ENCODE results near the gene ATP11C. TPM values are rescaled to one million over a fixed set of nuclear protein-coding genes. Genes with fewer than 3 reads are reported as not detected.
"Not testable (repeated sequence)": the region's sequence is repeated elsewhere in the genome, so short reads cannot be mapped to it uniquely, and the experiment has no call there.

The ATP11C gene
- total RNA-seq, 1 experiment from 2014 or later, result 48.2 TPM

- no peaks in the 10 kb centered on the region for H3K9me3 ChIP-seq (replicated peaks)
- no peaks in the 10 kb centered on the region for H3K4me1 ChIP-seq
- H3K36me3 ChIP-seq, result no peaks in the 10 kb centered on the region
- H3K4me3 ChIP-seq, result no peak overlapping the region
- no peak overlapping the region for H3K27ac ChIP-seq
- DNase-seq, result no peak
- no peaks in the 10 kb centered on the region for H3K27me3 ChIP-seq
Observed at GRCh38 chrX:139902559-139902958, 30.3 kb downstream of the ATP11C start.

- Histone ChIP-seq H3K36me3 (no peaks in the 10 kb centered on the region), H3K4me1 (no peaks in the 10 kb centered on the region), H3K27me3 (no peaks in the 10 kb centered on the region), H3K27ac (no peak overlapping the region), H3K9me3 (replicated peaks) (no peaks in the 10 kb centered on the region), H3K4me3 (no peak overlapping the region)
- no peak for DNase-seq
Observed at GRCh38 chrX:139898334-139898733, 34.5 kb downstream of the ATP11C start.

GRCh38 chrX:139892512-139892911 lies 40.3 kb downstream of the ATP11C start:
- Histone ChIP-seq H3K36me3 (no peaks in the 10 kb centered on the region), H3K4me3 (no peak overlapping the region), H3K27me3 (no peaks in the 10 kb centered on the region), H3K27ac (no peak overlapping the region), H3K4me1 (no peaks in the 10 kb centered on the region), H3K9me3 (replicated peaks) (no peaks in the 10 kb centered on the region)
- no peak for DNase-seq

- Histone ChIP-seq H3K4me1 (no peaks in the 10 kb centered on the region), H3K27me3 (no peaks in the 10 kb centered on the region), H3K4me3 (no peak overlapping the region), H3K9me3 (replicated peaks) (no peaks in the 10 kb centered on the region), H3K27ac (no peak overlapping the region), H3K36me3 (no peaks in the 10 kb centered on the region)
- no peak for DNase-seq
Observed at GRCh38 chrX:139890991-139891700, 41.7 kb downstream of the ATP11C start.

GRCh38 chrX:139889760-139890159 lies 43.1 kb downstream of the ATP11C start:
- Histone ChIP-seq H3K27ac (no peak overlapping the region), H3K36me3 (no peaks in the 10 kb centered on the region), H3K4me1 (no peaks in the 10 kb centered on the region), H3K27me3 (no peaks in the 10 kb centered on the region), H3K9me3 (replicated peaks) (no peaks in the 10 kb centered on the region), H3K4me3 (no peak overlapping the region)
- DNase-seq, result no peak

- H3K27ac ChIP-seq, result no peak overlapping the region
- no peak overlapping the region for H3K4me3 ChIP-seq
- no peaks in the 10 kb centered on the region for H3K36me3 ChIP-seq
- DNase-seq, result no peak
- no peaks in the 10 kb centered on the region for H3K9me3 ChIP-seq (replicated peaks)
- no peaks in the 10 kb centered on the region for H3K27me3 ChIP-seq
- H3K4me1 ChIP-seq, result no peaks in the 10 kb centered on the region
Observed at GRCh38 chrX:139883984-139884383, 48.9 kb downstream of the ATP11C start.

GRCh38 chrX:139882299-139882698 lies 50.6 kb downstream of the ATP11C start:
- no peaks in the 10 kb centered on the region for H3K4me1 ChIP-seq
- no peak overlapping the region for H3K27ac ChIP-seq
- H3K9me3 ChIP-seq (replicated peaks), result no peaks in the 10 kb centered on the region
- H3K36me3 ChIP-seq, result no peaks in the 10 kb centered on the region
- no peak overlapping the region for H3K4me3 ChIP-seq
- no peak for DNase-seq
- no peaks in the 10 kb centered on the region for H3K27me3 ChIP-seq

- DNase-seq, result no peak
- H3K27me3 ChIP-seq, result no peaks in the 10 kb centered on the region
- no peak overlapping the region for H3K4me3 ChIP-seq
- H3K27ac ChIP-seq, result no peak overlapping the region
- H3K4me1 ChIP-seq, result no peaks in the 10 kb centered on the region
- H3K9me3 ChIP-seq (replicated peaks), result no peaks in the 10 kb centered on the region
- H3K36me3 ChIP-seq, result no peaks in the 10 kb centered on the region
Observed at GRCh38 chrX:139881572-139881971, 51.3 kb downstream of the ATP11C start.

- H3K27ac ChIP-seq, result no peak overlapping the region
- H3K27me3 ChIP-seq, result no peaks in the 10 kb centered on the region
- H3K4me1 ChIP-seq, result no peaks in the 10 kb centered on the region
- DNase-seq, result no peak
- no peak overlapping the region for H3K4me3 ChIP-seq
- no peaks in the 10 kb centered on the region for H3K9me3 ChIP-seq (replicated peaks)
- H3K36me3 ChIP-seq, result no peaks in the 10 kb centered on the region
Observed at GRCh38 chrX:139881130-139881529, 51.7 kb downstream of the ATP11C start.

GRCh38 chrX:139877710-139878414 lies 55.0 kb downstream of the ATP11C start:
- Histone ChIP-seq H3K9me3 (replicated peaks) (no peaks in the 10 kb centered on the region), H3K4me1 (no peaks in the 10 kb centered on the region), H3K27ac (no peak overlapping the region), H3K27me3 (no peaks in the 10 kb centered on the region), H3K4me3 (no peak overlapping the region), H3K36me3 (no peaks in the 10 kb centered on the region)
- DNase-seq, result no peak

GRCh38 chrX:139875841-139876240 lies 57.0 kb downstream of the ATP11C start:
- H3K27me3 ChIP-seq, result no peaks in the 10 kb centered on the region
- H3K36me3 ChIP-seq, result no peaks in the 10 kb centered on the region
- no peak overlapping the region for H3K4me3 ChIP-seq
- H3K9me3 ChIP-seq (replicated peaks), result no peaks in the 10 kb centered on the region
- no peak for DNase-seq
- H3K4me1 ChIP-seq, result no peaks in the 10 kb centered on the region
- no peak overlapping the region for H3K27ac ChIP-seq

- no peak overlapping the region for H3K27ac ChIP-seq
- no peak overlapping the region for H3K4me3 ChIP-seq
- H3K36me3 ChIP-seq, result no peaks in the 10 kb centered on the region
- no peak for DNase-seq
- H3K9me3 ChIP-seq (replicated peaks), result no peaks in the 10 kb centered on the region
- no peaks in the 10 kb centered on the region for H3K27me3 ChIP-seq
- no peaks in the 10 kb centered on the region for H3K4me1 ChIP-seq
Observed at GRCh38 chrX:139869796-139870195, 63.1 kb downstream of the ATP11C start.

- Histone ChIP-seq H3K9me3 (replicated peaks) (no peaks in the 10 kb centered on the region), H3K27me3 (no peaks in the 10 kb centered on the region), H3K36me3 (no peaks in the 10 kb centered on the region), H3K4me1 (no peaks in the 10 kb centered on the region), H3K27ac (no peak overlapping the region), H3K4me3 (no peak overlapping the region)
- DNase-seq, result no peak
Observed at GRCh38 chrX:139864640-139865039, 68.2 kb downstream of the ATP11C start.

GRCh38 chrX:139862208-139862607 lies 70.6 kb downstream of the ATP11C start:
- Histone ChIP-seq H3K36me3 (no peaks in the 10 kb centered on the region), H3K4me1 (no peaks in the 10 kb centered on the region), H3K27me3 (no peaks in the 10 kb centered on the region), H3K4me3 (no peak overlapping the region), H3K9me3 (replicated peaks) (no peaks in the 10 kb centered on the region), H3K27ac (no peak overlapping the region)
- no peak for DNase-seq

GRCh38 chrX:139856826-139857225 lies 76.0 kb downstream of the ATP11C start:
- H3K36me3 ChIP-seq; H3K4me3 ChIP-seq; H3K27ac ChIP-seq; DNase-seq; H3K9me3 ChIP-seq (replicated peaks); H3K27me3 ChIP-seq; H3K4me1 ChIP-seq: not testable (repeated sequence)

- H3K27me3 ChIP-seq, result no peaks in the 10 kb centered on the region
- H3K4me3 ChIP-seq, result no peak overlapping the region
- no peaks in the 10 kb centered on the region for H3K9me3 ChIP-seq (replicated peaks)
- no peaks in the 10 kb centered on the region for H3K4me1 ChIP-seq
- no peaks in the 10 kb centered on the region for H3K36me3 ChIP-seq
- no peak for DNase-seq
- no peak overlapping the region for H3K27ac ChIP-seq
Observed at GRCh38 chrX:139851730-139852129, 81.1 kb downstream of the ATP11C start.
